IPS-NIHi7 (cell line): ENCODE data around the gene INPP4A.

ENCODE experiments used
- DNase-seq: peaks from one replicate; pipeline ENCODE4 v3.0.0; 2012; ENCODE audit warnings: mixed read lengths; ENCODE audit errors: extremely low spot score

INPP4A gene

GRCh38 chr2:98540536-98540935, 95.9 kb downstream of the INPP4A start:
- no peak for DNase-seq

DNA sequence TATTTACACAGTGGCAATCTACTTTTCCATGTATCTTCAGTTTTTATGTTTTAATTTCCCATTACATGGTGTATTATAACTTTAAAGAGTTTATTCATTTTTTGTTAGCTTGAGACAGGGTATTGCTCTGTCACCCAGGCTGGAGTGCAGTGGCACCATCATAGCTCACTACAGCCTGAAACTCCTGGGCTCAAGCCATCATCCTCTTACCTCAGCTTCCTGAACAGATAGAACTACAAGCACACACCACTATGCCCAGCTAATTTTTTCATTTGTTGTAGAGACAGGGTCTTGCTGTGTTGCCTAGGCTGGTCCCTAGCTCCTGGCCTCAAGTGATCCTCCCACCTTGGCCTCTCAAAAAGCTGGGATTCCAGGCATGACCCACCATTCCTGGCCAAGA, 96.8 kb downstream of the INPP4A start:
- DNase-seq = no peak

DNA sequence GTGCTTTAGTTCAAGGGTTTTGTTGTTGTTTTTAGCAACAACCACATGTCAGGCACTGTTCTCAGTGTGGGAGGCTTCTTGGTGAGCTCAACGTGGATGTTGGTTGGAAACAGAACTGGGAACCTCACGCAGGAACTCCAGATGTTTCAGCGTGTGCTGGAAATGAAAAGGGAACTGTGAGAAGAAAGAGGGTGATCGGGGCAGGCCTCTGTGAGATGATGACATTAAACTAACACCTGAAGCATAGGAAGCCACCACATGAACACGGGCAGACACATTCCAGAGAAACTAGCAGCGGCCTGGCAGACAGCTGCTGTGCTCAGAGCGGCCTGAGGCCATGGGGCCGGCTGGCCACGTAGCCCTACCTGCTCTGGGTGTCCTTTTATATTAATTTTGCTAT, 97.2 kb downstream of the INPP4A start:
- DNase-seq = no peak

DNA sequence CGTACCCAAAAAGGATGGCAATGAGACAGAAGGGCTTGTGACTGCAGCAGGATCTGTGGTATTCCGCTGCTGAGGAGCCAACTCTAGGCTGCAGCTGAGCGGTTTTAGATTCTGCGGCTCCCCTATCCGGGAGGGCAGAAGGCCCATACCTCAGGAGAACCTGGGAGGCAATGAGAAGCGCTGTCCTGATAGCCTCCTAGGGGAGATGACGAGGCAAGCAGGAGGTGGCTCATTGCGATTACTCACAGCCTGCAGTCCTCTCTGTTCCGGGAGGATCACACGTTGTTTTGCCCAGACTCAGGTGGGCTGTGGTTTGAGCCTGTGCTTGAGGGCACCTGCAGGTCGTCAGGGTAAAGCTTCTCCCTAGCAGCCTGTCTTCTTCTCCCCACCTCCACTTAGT, 98.6 kb downstream of the INPP4A start:
- no peak for DNase-seq

DNA sequence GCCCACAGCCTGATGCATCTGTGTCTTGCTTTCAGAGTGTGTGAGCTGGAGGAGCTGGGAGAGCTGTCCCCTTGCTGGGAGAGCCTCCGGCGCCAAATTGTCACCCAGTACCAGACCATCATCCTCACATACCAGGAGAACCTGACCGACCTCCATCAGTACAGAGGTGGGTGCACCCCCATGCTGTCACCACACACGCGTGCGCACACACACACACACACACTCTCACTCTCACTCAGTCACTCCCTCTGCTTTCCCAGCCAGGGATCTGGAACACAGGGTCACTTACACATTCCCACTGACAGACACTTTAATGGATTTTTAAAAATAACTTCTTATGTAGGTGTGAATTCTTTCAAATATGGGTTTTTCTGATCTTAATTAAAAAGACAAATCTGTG, 99.2 kb downstream of the INPP4A start:
- DNase-seq = no peak

GRCh38 chr2:98545591-98545990, 100.9 kb downstream of the INPP4A start:
- no peak for DNase-seq

GRCh38 chr2:98546186-98546585, 101.5 kb downstream of the INPP4A start:
- DNase-seq = no peak

- no peak for DNase-seq
These were observed 102.6 kb downstream of the INPP4A start for GRCh38 chr2:98547092-98547790.

DNA sequence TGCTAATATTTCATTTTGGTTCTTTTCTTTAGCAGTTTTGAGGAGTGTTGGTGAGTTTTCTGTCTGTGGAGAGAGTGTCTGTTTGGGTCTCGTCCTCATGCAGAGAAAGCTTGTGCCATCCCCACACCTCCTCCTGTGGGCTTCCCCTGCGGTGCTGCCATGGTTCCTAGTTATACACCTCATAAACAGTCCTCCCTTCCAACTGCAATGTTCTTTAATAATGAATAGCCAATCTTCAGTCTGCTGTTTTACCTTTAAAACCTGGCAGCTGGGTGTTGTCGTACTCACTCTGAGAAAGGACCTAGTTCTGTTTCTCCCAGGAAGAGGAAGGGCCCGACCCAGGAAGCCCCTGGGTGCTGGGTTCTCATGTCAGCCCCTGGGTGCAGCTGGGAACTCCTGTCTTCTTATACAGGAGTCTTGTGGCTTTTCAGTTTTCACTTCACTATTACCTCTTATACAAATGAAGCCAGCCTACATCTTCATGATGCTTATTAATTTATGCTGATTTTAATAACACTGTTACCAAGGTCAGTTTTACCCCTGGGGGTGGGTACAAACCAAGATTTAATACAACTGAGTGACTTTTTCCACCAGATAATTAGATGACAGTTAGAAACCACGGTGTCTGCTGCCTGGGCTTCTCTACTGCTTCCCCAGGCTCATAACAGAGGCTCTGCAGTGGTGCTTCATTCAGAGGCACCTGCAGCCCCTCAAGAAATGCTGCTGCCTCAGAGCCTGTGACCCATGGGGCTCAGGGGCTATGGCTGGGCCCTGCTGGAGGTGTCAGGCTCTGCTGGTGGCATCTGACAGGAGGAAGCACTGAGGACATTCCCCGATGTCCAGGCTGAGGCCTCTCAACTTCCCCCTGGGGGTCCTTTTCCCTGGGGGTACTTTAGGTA, 104.5 kb downstream of the INPP4A start:
- no peak for DNase-seq

DNA sequence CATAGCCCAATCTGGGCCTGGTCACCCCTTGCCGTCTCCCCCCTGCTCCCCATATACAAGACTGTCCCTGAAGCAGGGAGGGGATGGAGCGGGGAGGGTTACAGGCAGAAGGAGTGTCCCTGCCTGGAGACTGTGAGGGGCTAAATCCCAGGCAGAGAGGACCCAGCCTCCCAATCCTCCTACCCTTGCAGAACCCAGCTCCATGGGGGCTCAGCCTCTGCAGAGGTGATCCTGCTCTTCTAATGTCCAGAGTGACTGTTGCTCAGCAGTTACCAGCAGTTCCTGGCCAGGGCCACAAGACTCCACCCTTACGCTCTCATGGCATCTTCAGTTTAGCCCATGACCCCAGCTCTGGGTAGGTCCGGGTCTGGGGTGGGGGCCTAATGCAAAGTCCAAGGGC, 105.5 kb downstream of the INPP4A start:
- DNase-seq = no peak

GRCh38 chr2:98551316-98551715, 106.7 kb downstream of the INPP4A start:
- DNase-seq = no peak

GRCh38 chr2:98552499-98553179, 108.0 kb downstream of the INPP4A start:
- DNase-seq = no peak

DNA sequence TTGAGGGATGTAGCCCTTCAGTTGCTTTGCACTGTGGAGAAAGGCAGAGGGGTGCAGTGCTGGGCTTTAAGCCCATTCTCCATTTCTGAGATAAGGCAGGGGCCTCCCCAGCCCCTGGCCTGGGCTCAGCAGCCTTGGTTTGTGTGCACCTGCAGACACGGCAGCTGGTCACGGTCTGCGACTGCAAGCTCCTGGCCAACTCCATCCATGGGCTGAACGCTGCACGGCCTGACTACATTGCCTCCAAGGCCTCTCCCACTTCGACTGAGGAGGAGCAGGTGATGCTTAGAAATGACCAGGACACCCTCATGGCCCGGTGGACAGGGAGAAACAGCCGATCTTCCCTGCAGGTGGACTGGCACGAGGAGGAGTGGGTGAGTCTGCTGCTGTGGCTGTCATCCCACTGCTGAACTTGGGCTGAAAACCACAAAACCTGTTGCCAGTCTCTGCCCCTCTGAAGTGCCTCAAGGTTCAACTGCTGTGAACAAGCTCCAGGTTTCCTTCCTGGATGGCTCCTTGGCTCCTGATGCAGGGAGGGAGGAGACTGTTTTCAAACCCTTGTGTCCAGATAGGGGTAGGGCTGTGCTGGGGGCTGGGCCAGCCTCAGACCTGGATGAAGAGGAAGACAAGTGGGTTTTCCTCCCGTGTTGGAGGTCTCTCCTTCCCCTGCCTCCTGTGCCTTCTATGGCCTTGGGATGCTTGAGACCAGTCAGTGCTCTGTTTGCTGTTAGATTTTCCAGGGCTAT, 109.6 kb downstream of the INPP4A start:
- no peak for DNase-seq

DNA sequence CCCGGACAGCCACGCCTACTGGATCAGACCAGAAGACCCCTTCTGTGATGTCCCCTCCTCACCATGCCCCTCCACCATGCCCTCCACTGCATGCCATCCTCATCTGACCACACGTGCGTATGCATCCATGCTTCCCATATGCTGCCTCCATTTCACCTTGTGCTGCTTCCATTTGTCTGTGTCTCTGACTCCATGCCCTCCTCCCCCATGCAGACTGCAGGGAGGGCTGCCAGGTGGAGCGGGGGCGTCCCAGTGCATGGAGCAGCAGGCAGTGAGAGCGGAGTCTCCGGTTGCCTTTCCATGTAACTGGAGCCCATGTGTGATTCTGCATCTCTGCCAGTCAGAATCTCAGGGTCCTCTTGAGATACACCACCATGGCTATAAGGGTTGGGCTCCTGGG, 111.0 kb downstream of the INPP4A start:
- DNase-seq = no peak

GRCh38 chr2:98556344-98557033, 111.8 kb downstream of the INPP4A start:
- no peak for DNase-seq

GRCh38 chr2:98558852-98559530, 114.3 kb downstream of the INPP4A start:
- DNase-seq = no peak

DNA sequence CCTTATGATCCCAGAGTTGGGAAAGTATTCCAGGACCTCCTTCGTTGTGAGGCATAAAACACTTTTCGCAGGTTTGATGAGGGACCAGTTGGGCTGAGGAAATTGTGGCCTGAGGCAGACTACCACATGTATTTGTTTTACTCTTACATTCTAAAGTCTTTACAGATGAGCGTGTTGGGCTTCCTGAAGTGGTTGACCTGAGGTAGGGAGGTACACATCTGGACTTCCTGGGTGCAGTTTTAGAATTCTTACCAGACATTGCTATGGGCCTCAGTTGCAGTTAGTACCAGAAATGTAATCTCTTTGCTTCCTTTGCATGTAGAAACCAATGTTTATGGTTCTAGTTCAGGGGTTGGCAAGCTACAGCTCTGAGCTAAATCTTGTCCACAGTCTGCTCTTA, 114.9 kb downstream of the INPP4A start:
- DNase-seq = no peak

DNA sequence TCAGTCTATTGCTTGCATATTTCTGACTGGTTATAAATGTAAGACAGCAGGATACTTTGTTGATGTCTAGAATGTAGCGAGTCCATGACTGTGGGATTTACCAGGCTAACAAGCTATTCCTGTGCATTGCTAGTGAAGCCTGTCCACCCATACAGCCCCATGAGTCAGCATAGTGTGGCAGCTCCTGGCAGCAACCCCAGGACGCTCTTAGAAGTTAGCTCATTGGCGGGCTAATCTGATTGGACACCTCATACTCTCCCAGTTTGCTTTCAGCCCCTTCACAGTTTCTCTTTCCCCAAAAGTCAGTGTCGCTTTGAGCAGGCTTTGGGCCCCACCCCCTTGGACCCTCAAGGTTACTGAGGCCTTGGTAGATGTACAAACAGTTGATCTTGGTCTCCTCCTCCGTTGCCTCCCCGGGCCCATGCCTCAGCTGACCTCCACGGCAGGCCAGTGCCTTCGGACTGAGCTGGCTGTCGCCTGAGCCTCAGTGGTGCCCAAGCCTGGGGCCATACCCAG, 115.7 kb downstream of the INPP4A start:
- no peak for DNase-seq

DNA sequence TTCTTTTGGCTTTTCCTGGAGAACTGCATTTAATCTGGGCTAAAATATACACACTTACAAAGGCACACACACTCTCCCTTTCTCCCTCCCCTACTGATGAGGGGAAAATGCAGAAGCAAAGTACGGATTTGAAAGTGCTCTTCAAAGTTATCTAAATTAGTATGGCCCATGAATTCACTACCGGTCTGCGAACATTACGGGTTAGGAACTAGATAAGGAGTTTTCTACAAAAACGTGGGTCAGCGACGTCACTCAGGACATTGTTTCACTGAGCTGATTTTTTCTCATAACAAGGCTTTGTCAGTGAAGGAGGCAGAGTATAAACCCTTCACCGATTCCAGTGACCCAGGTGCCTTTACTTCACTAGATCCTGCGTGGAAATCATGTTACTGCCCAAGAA, 116.4 kb downstream of the INPP4A start:
- DNase-seq = no peak

DNA sequence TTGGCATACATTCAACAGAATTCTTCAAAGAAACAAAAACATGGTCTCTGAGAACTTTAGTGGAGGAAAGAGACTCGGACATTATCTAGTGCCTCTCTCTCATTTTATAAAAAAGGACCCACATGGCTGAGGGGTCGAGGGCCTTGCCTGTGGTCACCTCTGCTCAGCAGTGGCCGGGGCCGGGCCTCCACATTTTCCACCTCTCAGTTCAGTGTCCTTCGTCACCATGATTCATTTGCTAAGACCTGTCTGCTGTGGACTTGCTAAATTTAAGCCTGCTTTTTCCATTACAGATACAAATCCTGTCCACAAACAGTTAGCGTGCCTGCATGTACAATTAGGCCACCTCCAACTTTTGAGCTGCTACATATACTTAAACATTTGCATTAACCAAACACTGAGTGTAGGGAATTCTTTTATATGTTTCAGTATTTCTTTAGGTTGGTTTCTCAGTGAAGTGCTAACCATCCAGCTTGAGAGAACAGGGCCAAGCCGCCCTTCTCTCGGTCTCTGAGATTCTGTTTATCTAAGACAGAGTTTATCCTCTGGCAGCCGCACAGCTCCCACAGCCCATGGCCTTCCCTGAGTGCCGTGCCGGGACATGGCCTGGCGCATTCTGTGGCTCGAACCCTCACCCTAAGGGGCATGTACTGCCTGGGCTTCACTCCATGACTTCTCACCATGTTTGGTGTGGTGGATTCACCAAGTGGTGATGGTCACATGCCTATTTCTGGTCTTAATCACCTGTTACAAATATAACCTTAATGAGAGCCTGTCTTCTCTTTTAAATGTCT, 117.4 kb downstream of the INPP4A start:
- no peak for DNase-seq
